Trophoblast cell (in vitro differentiated cells and primary cell): ENCODE data around the gene NDUFA3.

ENCODE experiments used
- DNase-seq, 2 donors: peaks; one replicate each; pipeline ENCODE4 v3.0.0-alpha.2; 2016
- H2AFZ ChIP-seq: 2 replicates; pipeline ENCODE4 v1.6.1; 2013; ENCODE audit warnings: low read length, moderate library complexity, mild to moderate bottlenecking; ENCODE audit not compliant: insufficient read depth, poor library complexity
- H2AK5ac ChIP-seq: 2 replicates; pipeline ENCODE4 v1.6.1; 2013; ENCODE audit warnings: mild to moderate bottlenecking, low read length
- H2BK120ac ChIP-seq: 2 replicates; pipeline ENCODE4 v1.6.1; 2013; ENCODE audit warnings: low read length, mild to moderate bottlenecking, moderate library complexity; ENCODE audit not compliant: insufficient read depth, poor library complexity
- H2BK12ac ChIP-seq: 2 replicates; pipeline ENCODE4 v1.6.1; 2013; ENCODE audit warnings: mild to moderate bottlenecking, low read length, moderate library complexity
- H2BK5ac ChIP-seq: 2 replicates; pipeline ENCODE4 v1.6.1; 2013; ENCODE audit warnings: low read length, low read depth, moderate library complexity, mild to moderate bottlenecking; ENCODE audit not compliant: poor library complexity
- H3K14ac ChIP-seq: 2 replicates; pipeline ENCODE4 v1.6.1; 2013; ENCODE audit warnings: mild to moderate bottlenecking, low read length
- H3K18ac ChIP-seq: 2 replicates; pipeline ENCODE4 v1.6.1; 2013; ENCODE audit warnings: mild to moderate bottlenecking, low read length
- H3K23ac ChIP-seq: 2 replicates; pipeline ENCODE4 v1.6.1; 2013; ENCODE audit warnings: low read length
- H3K27ac ChIP-seq: 2 replicates; pipeline ENCODE4 v1.5.1; 2013; ENCODE audit warnings: low read depth, mild to moderate bottlenecking, inconsistent platforms, low read length, moderate library complexity
- H3K27me3 ChIP-seq: 2 replicates; pipeline ENCODE4 v1.6.1; 2013; ENCODE audit warnings: inconsistent platforms, mild to moderate bottlenecking, low read length, moderate library complexity; ENCODE audit not compliant: insufficient read depth
- H3K36me3 ChIP-seq, 2 experiments: 1 replicate in 1 of 2; 2 replicates in 1 of 2; pipeline ENCODE4 v1.6.1; 2013; ENCODE audit warnings: low read length in 2 of 2, mild to moderate bottlenecking in 2 of 2, moderate library complexity in 1 of 2; ENCODE audit not compliant: insufficient read depth in 2 of 2, control insufficient read depth in 1 of 2
- H3K4ac ChIP-seq: 2 replicates; pipeline ENCODE4 v1.6.1; 2013; ENCODE audit warnings: low read depth, mild to moderate bottlenecking, low read length, moderate library complexity
- H3K4me1 ChIP-seq, 2 experiments: 1 replicate in 1 of 2; 2 replicates in 1 of 2; pipeline ENCODE4 v1.6.1; 2013; ENCODE audit warnings: low read length in 2 of 2, mild to moderate bottlenecking in 2 of 2, moderate library complexity in 1 of 2; ENCODE audit not compliant: insufficient read depth in 2 of 2, control insufficient read depth in 1 of 2
- H3K4me2 ChIP-seq: 2 replicates; pipeline ENCODE4 v1.6.1; 2013; ENCODE audit warnings: inconsistent platforms, mild to moderate bottlenecking, low read length, moderate library complexity
- H3K4me3 ChIP-seq: 2 replicates; pipeline ENCODE4 v1.5.1; 2013; ENCODE audit warnings: mild to moderate bottlenecking, low read depth, low read length, inconsistent platforms
- H3K79me1 ChIP-seq: one replicate; pipeline ENCODE4 v1.6.1; 2013; ENCODE audit warnings: low read length
- H3K79me2 ChIP-seq: 2 replicates; pipeline ENCODE4 v1.6.1; 2013; ENCODE audit warnings: low read length, mild to moderate bottlenecking; ENCODE audit not compliant: control insufficient read depth, insufficient read depth, poor library complexity
- H3K9ac ChIP-seq: 2 replicates; pipeline ENCODE4 v1.6.1; 2013; ENCODE audit warnings: mild to moderate bottlenecking, low read length
- H3K9me3 ChIP-seq: 2 replicates; pipeline ENCODE4 v1.6.1; 2013; ENCODE audit warnings: low read depth, mild to moderate bottlenecking, control low read depth, inconsistent platforms, low read length; ENCODE audit not compliant: insufficient read depth
- H4K12ac ChIP-seq: 2 replicates; pipeline ENCODE4 v1.6.1; 2013; ENCODE audit warnings: low read depth, mild to moderate bottlenecking, low read length, moderate library complexity
- H4K8ac ChIP-seq: 2 replicates; pipeline ENCODE4 v1.6.1; 2013; ENCODE audit warnings: low read depth, mild to moderate bottlenecking, low read length, moderate library complexity
- H4K91ac ChIP-seq: one replicate; pipeline ENCODE4 v1.6.1; 2013; ENCODE audit warnings: low read depth, mild to moderate bottlenecking, low read length, moderate library complexity
- WGBS: extraction: QIAGEN DNeasy Blood & Tissue Kit; methylation state at CpG from one replicate; pipeline ENCODE4 v1.1.7; 2013; ENCODE audit warnings: missing lambda C conversion rate; ENCODE audit not compliant: insufficient read length, insufficient coverage; ENCODE audit errors: extremely low coverage; 5-methylcytosine and 5-hydroxymethylcytosine counted together

The NDUFA3 gene

GRCh38 chr19:54121259-54121658, 18.6 kb downstream of the NDUFA3 start:
- Histone ChIP-seq H3K79me1 (no peaks in the 10 kb centered on the region), H3K14ac (no peak overlapping the region), H4K91ac (no peak overlapping the region), H2BK12ac (no peak overlapping the region), H3K36me3 (peaks cover 68 to 71% of the 10 kb centered on the region in 2 experiments), H3K9me3 (peaks cover 1% of the 10 kb centered on the region), H3K79me2 (no peaks in the 10 kb centered on the region), H3K18ac (no peak overlapping the region), H4K12ac (no peak overlapping the region), H3K27ac (no peak overlapping the region), H3K4me2 (no peak overlapping the region), H4K8ac (no peak overlapping the region), H3K9ac (no peak overlapping the region), H3K27me3 (no peaks in the 10 kb centered on the region), H2AK5ac (no peak overlapping the region), H2AFZ (no peak overlapping the region), H3K4me3 (no peak overlapping the region), H3K4me1 (peaks cover 0 to 4% of the 10 kb centered on the region in 2 experiments), H2BK120ac (no peak overlapping the region), H2BK5ac (no peak overlapping the region), H3K23ac (no peak overlapping the region), H3K4ac (no peak overlapping the region)
- no peak for DNase-seq
- no CpG with 5 or more reads among the region's 10 CpGs for WGBS

- Histone ChIP-seq H3K9ac (no peak overlapping the region), H3K4me3 (no peak overlapping the region), H2AFZ (no peak overlapping the region), H3K79me2 (no peaks in the 10 kb centered on the region), H3K4me2 (no peak overlapping the region), H3K79me1 (no peaks in the 10 kb centered on the region), H3K27ac (no peak overlapping the region), H3K27me3 (no peaks in the 10 kb centered on the region), H3K36me3 (peaks cover 83 to 89% of the 10 kb centered on the region in 2 experiments), H2BK120ac (no peak overlapping the region), H3K4me1 (no peaks in the 10 kb centered on the region), H3K9me3 (peaks cover 1% of the 10 kb centered on the region), H4K12ac (no peak overlapping the region), H3K18ac (no peak overlapping the region), H4K91ac (no peak overlapping the region), H2BK12ac (no peak overlapping the region), H3K4ac (no peak overlapping the region), H4K8ac (no peak overlapping the region), H2AK5ac (no peak overlapping the region), H3K23ac (no peak overlapping the region), H2BK5ac (no peak overlapping the region), H3K14ac (no peak overlapping the region)
- no peak for DNase-seq
- WGBS, result no CpG with 5 or more reads among the region's 17 CpGs
These were observed 21.0 kb downstream of the NDUFA3 start for GRCh38 chr19:54123682-54124081.

DNA sequence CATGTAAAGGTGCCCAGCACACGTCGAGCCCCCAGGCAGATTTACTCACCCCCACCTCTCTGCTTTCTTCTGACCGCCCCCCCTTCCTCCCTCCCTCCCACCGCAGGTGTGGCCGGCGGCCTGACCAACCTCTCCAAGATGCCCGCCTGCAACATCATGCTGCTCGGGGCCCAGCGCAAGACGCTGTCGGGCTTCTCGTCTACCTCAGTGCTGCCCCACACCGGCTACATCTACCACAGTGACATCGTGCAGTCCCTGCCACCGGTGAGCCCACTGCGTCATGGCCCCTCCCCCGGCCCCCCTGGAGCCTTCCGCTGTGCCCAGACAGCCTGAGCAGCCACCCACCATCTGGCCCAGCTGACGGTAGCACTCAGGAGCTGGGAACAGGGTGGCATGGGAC, 21.7 kb downstream of the NDUFA3 start:
- H4K12ac ChIP-seq, result no peak overlapping the region
- H3K36me3 ChIP-seq, result peaks cover 89 to 94% of the 10 kb centered on the region in 2 experiments
- no peak overlapping the region for H3K4me2 ChIP-seq
- no peak overlapping the region for H3K18ac ChIP-seq
- H3K9me3 ChIP-seq, result peaks cover 1% of the 10 kb centered on the region
- no peaks in the 10 kb centered on the region for H3K4me1 ChIP-seq
- no peak overlapping the region for H3K4me3 ChIP-seq
- H3K79me2 ChIP-seq, result no peaks in the 10 kb centered on the region
- no peak overlapping the region for H4K8ac ChIP-seq
- H3K9ac ChIP-seq, result no peak overlapping the region
- no peaks in the 10 kb centered on the region for H3K79me1 ChIP-seq
- no peak overlapping the region for H3K23ac ChIP-seq
- no CpG with 5 or more reads among the region's 19 CpGs for WGBS
- no peak overlapping the region for H3K4ac ChIP-seq
- H4K91ac ChIP-seq, result no peak overlapping the region
- H2AK5ac ChIP-seq, result no peak overlapping the region
- no peak overlapping the region for H2BK12ac ChIP-seq
- H2BK120ac ChIP-seq, result no peak overlapping the region
- no peak overlapping the region for H3K27ac ChIP-seq
- H3K14ac ChIP-seq, result no peak overlapping the region
- no peak for DNase-seq
- no peak overlapping the region for H2AFZ ChIP-seq
- no peaks in the 10 kb centered on the region for H3K27me3 ChIP-seq
- H2BK5ac ChIP-seq, result no peak overlapping the region

GRCh38 chr19:54125713-54126112, 23.1 kb downstream of the NDUFA3 start:
- H3K27me3 ChIP-seq, result no peaks in the 10 kb centered on the region
- WGBS, result no CpG with 5 or more reads among the region's 9 CpGs
- H3K79me2 ChIP-seq, result no peaks in the 10 kb centered on the region
- no peak overlapping the region for H3K14ac ChIP-seq
- no peak overlapping the region for H4K91ac ChIP-seq
- H3K9ac ChIP-seq, result no peak overlapping the region
- no peaks in the 10 kb centered on the region for H3K79me1 ChIP-seq
- H4K12ac ChIP-seq, result no peak overlapping the region
- H3K23ac ChIP-seq, result no peak overlapping the region
- H2BK5ac ChIP-seq, result no peak overlapping the region
- peaks cover 1% of the 10 kb centered on the region for H3K9me3 ChIP-seq
- H3K18ac ChIP-seq, result no peak overlapping the region
- no peak overlapping the region for H2BK12ac ChIP-seq
- no peak overlapping the region for H2AK5ac ChIP-seq
- H4K8ac ChIP-seq, result no peak overlapping the region
- no peak overlapping the region for H3K4ac ChIP-seq
- H2AFZ ChIP-seq, result no peak overlapping the region
- DNase-seq, result no peak
- H3K36me3 ChIP-seq, result peaks cover 86 to 89% of the 10 kb centered on the region in 2 experiments
- no peak overlapping the region for H3K4me3 ChIP-seq
- no peaks in the 10 kb centered on the region for H3K4me1 ChIP-seq
- no peak overlapping the region for H3K27ac ChIP-seq
- no peak overlapping the region for H3K4me2 ChIP-seq
- H2BK120ac ChIP-seq, result no peak overlapping the region
